ENCODE results near the gene MRPS22. TPM values are rescaled to one million over a fixed set of nuclear protein-coding genes. Genes with fewer than 3 reads are reported as not detected.

The MRPS22 gene
- polyA plus RNA-seq, 1 experiment = 38.2 TPM

DNA sequence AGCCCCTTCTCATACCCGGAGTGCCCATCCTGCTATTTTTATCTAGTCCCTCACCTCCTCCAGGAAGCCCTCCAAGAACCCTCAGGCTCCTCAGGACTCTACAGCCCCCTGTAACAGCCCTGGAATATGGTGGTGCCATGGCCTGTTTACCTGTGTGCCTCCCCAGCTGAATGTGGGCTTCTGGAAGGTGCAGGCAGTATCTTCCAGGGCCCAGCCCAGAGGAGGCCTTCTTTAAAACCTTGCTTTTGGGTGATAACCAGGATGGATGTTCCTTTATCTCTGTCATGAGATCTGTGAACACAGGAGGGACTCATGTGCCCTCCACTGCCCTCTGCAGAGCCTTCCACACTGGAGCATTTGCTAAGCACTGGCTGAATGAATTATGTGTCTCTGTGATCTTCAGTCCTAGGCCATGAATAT, 36.7 kb upstream of the MRPS22 start:
- no peaks in the 10 kb centered on the region for H3K36me3 ChIP-seq (ENCODE audit: control insufficient read depth, insufficient read depth, low read length)
- CTCF ChIA-PET = interaction anchor here (0.8 to 1.6 kb wide), 3 partner anchors 15 to 22 kb away, joined by 3 to 7 read pairs (median 4); no protein-coding TSS in a partner anchor
- POLR2A ChIA-PET = no interaction called here
- no peaks in the 10 kb centered on the region for H3K27me3 ChIP-seq (ENCODE audit: control insufficient read depth, insufficient read depth, low read length)
- TF ChIP-seq, protein P1, sequence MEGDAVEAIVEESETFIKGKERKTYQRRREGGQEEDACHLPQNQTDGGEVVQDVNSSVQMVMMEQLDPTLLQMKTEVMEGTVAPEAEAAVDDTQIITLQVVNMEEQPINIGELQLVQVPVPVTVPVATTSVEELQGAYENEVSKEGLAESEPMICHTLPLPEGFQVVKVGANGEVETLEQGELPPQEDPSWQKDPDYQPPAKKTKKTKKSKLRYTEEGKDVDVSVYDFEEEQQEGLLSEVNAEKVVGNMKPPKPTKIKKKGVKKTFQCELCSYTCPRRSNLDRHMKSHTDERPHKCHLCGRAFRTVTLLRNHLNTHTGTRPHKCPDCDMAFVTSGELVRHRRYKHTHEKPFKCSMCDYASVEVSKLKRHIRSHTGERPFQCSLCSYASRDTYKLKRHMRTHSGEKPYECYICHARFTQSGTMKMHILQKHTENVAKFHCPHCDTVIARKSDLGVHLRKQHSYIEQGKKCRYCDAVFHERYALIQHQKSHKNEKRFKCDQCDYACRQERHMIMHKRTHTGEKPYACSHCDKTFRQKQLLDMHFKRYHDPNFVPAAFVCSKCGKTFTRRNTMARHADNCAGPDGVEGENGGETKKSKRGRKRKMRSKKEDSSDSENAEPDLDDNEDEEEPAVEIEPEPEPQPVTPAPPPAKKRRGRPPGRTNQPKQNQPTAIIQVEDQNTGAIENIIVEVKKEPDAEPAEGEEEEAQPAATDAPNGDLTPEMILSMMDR (IDR thresholded peaks at IDR 0.05; ENCODE audit: insufficient read depth, low read depth, low read length) = no peak
- no peak for DNase-seq (ENCODE audit: low read depth)
- no peak overlapping the region for H3K4me3 ChIP-seq (ENCODE audit: low read depth, low read length)

DNA sequence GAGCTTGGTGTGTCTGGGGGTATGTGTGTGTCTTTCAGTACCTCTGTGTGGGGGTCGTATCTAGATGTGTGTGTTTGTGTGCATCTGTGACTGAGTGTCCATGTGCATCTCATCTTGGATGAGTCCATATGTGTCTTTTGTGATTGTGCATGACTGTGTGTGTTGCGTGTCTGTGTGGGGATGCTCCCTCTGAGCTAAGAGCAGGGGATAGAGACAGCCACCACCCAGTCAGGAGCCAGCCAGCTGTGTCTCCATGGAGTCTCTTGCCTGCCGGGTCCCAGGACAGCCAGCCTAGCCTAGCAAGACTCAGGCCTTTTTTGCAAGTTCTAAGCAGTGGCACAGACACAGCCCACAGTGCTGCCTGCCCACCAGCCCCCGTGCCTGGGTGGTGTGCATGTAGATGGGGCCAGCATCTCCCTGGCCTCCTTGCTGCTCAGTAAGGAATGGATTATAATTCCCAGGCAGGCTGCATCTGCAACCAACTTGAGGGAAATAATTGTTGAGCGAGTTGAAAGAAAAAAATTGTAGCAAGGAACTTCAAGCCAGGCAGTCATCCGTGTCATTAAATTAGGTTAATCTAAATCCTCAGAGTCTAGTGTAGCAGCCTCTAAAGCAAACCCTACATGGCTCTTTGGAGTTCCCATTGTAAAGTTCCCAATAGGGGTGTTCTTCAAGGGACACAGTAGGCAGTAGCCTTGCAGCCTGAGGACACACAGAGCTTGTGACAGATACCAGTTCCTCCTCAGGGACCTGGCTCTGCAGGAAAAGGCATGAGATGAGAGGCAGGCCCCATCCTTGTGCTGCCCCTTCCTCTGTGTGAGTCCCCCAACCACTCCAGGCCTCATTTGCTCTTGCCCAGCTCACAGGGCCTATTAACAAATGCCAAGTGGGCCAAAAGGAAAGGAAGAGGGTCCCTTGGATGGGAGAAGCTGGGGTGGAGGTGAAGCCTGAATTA, 35.9 kb upstream of the MRPS22 start:
- no peaks in the 10 kb centered on the region for H3K36me3 ChIP-seq (ENCODE audit: control insufficient read depth, insufficient read depth, low read length)
- CTCF ChIA-PET = interaction anchor here (1.1 to 1.2 kb wide), 3 partner anchors 15 to 195 kb away, joined by 3 to 4 read pairs (median 3); no protein-coding TSS in a partner anchor
- H3K4me3 ChIP-seq (ENCODE audit: low read depth, low read length) = no peak overlapping the region
- TF ChIP-seq, protein P1 (IDR thresholded peaks at IDR 0.05; ENCODE audit: insufficient read depth, low read depth, low read length) = no peak
- H3K27me3 ChIP-seq (ENCODE audit: control insufficient read depth, insufficient read depth, low read length) = no peaks in the 10 kb centered on the region
- no peak for DNase-seq (ENCODE audit: low read depth)
- POLR2A ChIA-PET = no interaction called here

DNA sequence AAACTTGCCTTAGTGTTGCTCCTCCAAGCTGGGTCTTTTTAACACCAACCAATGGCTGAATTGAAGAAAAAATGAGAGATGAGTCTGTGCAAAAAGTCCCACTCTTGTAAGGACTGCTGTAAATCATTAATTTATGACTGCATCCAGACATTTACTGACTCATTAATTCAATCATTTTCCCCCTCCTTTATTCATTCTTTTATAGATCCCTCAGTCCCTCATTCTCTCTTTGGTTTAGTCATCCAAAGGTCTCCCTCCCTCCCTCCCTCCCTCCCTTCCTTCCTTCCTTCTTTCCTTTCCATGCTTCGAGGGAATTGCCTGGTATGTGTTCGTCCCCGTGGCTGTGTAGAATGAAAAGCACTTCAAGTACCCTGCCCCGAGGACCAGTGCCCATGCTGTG, 35.3 kb upstream of the MRPS22 start:
- no peak overlapping the region for H3K4me3 ChIP-seq (ENCODE audit: low read depth, low read length)
- POLR2A ChIA-PET = no interaction called here
- CTCF ChIA-PET = interaction anchor here (1.1 to 1.2 kb wide), 2 partner anchors 185 to 196 kb away, joined by 3 read pairs; no protein-coding TSS in a partner anchor
- no peak for DNase-seq (ENCODE audit: low read depth)
- TF ChIP-seq, protein P1 (IDR thresholded peaks at IDR 0.05; ENCODE audit: insufficient read depth, low read depth, low read length) = no peak
- H3K36me3 ChIP-seq (ENCODE audit: control insufficient read depth, insufficient read depth, low read length) = no peaks in the 10 kb centered on the region
- no peaks in the 10 kb centered on the region for H3K27me3 ChIP-seq (ENCODE audit: control insufficient read depth, insufficient read depth, low read length)

- Histone ChIP-seq H3K36me3 (ENCODE audit: control insufficient read depth, insufficient read depth, low read length) (no peaks in the 10 kb centered on the region), H3K27me3 (ENCODE audit: control insufficient read depth, insufficient read depth, low read length) (no peaks in the 10 kb centered on the region), H3K4me3 (ENCODE audit: low read depth, low read length) (no peak overlapping the region)
- DNase-seq (ENCODE audit: low read depth) = no peak
- ChIA-PET POLR2A (no interaction called here), CTCF (interaction anchor here (0.7 to 1.2 kb wide), 5 partner anchors 15 to 196 kb away, joined by 3 read pairs; no protein-coding TSS in a partner anchor)
- TF ChIP-seq, protein P1 (IDR thresholded peaks at IDR 0.05; ENCODE audit: insufficient read depth, low read depth, low read length) = no peak
These were observed 34.7 kb upstream of the MRPS22 start for GRCh38 chr3:139309061-139309591.

DNA sequence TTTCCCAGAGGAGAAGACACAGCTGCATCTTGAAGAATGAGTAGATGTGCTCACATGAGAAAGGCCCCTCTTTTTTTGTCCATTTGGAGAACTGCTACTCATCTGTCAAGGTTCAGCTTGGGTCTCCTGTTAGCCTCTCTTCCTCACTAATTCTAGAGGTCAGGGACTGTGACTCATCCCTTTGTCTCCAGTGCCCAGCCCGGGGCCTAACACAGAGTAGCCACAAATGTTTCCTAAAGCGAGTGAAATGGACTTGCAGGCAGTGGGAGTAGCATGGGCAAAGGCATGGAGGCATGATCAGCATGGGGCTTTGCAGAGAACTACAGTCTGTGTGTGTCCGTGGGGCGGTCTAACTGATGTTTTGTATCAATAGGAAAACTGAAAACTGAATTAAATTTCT, 33.9 kb upstream of the MRPS22 start:
- no peaks in the 10 kb centered on the region for H3K36me3 ChIP-seq (ENCODE audit: control insufficient read depth, insufficient read depth, low read length)
- TF ChIP-seq, protein P1 (IDR thresholded peaks at IDR 0.05; ENCODE audit: insufficient read depth, low read depth, low read length) = no peak
- ChIA-PET CTCF (interaction anchor here (0.7 to 3.5 kb wide), 6 partner anchors 16 to 1080 kb away, joined by 3 to 30 read pairs (median 3); no protein-coding TSS in a partner anchor), POLR2A (interaction anchor here (1.0 to 1.1 kb wide), 3 partner anchors 8 to 80 kb away, joined by 3 to 6 read pairs (median 3); no protein-coding TSS in a partner anchor)
- no peaks in the 10 kb centered on the region for H3K27me3 ChIP-seq (ENCODE audit: control insufficient read depth, insufficient read depth, low read length)
- H3K4me3 ChIP-seq (ENCODE audit: low read depth, low read length) = no peak overlapping the region
- DNase-seq (ENCODE audit: low read depth) = no peak

All from BJ (cell line).